NCI-H1436 treated with DMSO at 0.1 percent for 48 hours (cell line): ENCODE data around the gene ACRBP.
"Not testable (repeated sequence)": the region's sequence is repeated elsewhere in the genome, so short reads cannot be mapped to it uniquely, and the experiment has no call there.

Source experiments
- DNase-seq: peaks from one replicate; lab custom pipeline; 2025; lab: John Stamatoyannopoulos, UW

Gene ACRBP

GRCh38 chr12:6614513-6615172, 32.6 kb downstream of the ACRBP start:
- no peak for DNase-seq

GRCh38 chr12:6613776-6614512, 33.3 kb downstream of the ACRBP start:
- peak; percentile 86 for DNase-seq

- peak; percentile 86 for DNase-seq
These were observed 34.0 kb downstream of the ACRBP start for GRCh38 chr12:6613015-6613775.

DNA sequence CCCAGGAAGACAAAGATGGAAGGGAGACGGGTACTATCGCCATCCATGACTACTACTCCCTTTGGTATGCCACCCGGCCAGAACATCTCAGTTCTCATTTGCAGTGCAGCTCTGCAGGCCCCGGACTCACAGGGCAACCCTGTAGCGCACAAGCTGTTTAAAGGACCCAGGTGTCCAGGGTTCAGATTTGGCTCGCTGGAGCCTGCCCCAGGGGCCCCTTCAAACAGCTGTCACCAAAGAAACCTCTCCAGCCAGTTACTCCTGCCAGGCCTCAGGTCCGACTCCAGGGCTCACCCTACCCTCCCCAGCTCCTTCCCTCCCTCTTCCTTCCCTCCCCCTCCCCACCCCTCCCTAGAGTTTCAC, 34.6 kb downstream of the ACRBP start:
- no peak for DNase-seq

DNA sequence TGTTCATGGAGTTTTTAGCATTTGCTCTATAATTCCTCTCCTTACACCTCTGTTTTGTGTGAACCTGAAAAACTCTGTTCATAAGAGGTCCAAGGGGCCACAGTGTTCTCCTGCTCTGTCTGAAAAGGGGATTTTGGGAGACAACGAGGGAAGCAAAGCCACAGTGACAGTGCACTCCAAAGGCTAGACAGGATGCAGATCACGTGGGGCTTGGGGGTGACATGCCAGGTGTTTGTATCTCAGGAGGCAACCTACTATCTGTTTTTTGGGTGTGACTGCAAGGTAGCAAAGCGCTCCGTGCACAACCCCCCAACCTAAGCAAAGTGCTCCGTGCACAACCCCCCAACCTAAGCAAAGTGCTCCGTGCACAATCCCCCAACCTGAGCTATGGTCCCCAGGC, 35.0 kb downstream of the ACRBP start:
- DNase-seq, result no peak

DNA sequence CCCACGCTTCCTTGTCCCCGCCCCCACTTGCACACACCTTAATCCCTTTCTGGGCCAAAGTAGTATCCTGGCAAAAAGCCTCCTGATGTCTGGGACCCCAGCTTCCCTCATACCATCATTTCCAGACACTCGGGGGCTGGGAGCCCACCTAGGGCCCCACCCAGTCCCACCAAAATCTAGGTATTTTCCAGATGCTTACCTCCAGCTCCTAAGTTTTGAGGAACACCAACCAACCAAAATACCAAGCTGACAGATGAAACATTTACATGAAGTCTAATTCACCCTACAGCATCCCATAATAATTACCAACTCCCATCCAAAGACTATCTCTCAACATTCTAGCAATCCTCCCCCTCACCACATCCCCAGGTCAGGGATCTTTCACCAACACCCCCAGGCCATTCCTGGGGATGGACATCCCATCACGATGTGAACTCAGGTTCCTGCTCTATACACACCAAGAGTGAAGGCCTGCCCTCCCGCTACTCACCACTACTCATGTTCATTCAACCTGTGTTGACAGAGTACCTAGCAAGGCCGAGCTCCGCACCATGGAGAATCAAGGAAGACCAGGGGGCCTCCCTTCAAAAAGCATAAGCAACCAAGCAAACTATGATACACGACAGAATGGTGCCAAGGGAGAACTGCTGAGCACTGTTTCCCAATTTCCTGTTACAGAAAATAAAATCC, 38.5 kb downstream of the ACRBP start:
- no peak for DNase-seq

DNA sequence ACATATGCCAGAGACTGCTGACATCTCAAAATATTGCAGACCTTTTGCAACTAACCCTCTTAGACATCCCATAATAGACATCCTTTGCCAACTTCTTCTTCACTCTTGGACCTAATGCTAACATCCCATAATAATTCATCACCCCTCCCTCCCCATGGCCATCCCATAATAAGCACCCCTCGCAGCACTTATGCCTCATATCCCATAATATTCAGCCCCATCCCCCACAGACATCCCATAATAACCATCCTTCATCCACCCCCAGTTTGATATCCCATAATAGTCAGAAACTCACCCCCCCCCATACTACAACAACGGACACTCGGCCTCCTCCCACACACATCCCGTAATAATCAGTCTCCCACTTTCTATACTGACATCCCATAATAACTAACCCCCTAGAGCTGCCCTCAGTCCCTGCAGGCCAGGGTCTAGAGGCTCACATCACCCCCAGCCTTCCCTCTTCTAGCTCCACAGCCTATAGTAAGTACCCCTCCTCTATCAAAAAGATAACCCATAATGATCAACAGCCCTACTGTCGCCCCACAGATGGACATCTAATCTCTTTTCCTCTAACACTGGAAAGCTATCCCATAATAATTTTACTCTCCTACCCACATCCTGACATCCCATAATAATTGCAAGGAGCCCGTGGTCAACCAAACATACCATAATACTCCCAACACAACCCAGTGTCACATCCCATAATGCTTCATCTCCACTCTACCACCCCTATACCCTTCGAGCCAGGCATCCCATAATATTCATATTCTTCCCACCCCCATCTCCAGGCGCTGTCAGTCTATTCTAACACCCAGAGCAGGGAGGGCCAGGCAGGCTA, 39.3 kb downstream of the ACRBP start:
- peak; percentile 90 for DNase-seq

DNA sequence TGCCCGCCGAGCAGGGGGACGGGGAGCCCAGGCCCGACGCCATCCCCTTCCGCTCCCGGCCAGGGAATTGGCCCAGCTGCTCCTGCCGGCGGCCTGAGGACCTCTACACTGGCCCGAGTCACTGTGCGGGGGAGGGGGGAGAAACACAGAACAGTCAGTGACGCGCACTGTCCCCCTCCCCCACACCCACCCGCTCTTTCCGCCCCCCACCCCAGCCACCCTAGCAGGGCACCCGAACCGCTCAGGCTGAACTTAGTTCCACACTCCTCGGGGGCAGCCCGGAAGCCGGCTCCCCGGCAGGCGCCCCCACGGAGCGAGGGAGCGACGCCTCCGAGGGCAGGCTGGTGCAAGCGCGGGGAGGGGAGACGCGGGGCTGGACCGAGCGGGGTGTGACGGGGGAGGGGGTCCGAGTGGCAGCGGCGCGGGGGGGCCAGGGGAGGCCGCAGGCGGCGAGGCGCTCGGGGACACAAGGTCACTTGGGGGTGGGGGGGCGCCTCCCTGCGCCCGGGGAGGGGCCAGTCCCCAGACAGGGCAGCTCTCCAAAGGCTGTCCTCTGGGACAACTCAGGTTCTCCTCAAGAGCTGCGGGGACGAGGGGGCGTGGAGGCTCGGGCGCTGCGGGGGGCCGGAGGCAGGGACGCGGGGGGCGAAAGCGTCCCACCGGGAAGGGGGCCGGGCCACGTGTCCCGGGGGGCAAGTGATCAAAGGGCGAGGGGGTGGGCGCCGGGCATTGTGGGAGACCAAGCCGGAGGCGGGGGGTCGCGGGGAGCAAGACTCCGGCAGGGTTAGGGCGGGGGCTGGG, 40.7 kb downstream of the ACRBP start:
- no peak for DNase-seq

- no peak for DNase-seq
These were observed 41.6 kb downstream of the ACRBP start for GRCh38 chr12:6605421-6606330.

DNA sequence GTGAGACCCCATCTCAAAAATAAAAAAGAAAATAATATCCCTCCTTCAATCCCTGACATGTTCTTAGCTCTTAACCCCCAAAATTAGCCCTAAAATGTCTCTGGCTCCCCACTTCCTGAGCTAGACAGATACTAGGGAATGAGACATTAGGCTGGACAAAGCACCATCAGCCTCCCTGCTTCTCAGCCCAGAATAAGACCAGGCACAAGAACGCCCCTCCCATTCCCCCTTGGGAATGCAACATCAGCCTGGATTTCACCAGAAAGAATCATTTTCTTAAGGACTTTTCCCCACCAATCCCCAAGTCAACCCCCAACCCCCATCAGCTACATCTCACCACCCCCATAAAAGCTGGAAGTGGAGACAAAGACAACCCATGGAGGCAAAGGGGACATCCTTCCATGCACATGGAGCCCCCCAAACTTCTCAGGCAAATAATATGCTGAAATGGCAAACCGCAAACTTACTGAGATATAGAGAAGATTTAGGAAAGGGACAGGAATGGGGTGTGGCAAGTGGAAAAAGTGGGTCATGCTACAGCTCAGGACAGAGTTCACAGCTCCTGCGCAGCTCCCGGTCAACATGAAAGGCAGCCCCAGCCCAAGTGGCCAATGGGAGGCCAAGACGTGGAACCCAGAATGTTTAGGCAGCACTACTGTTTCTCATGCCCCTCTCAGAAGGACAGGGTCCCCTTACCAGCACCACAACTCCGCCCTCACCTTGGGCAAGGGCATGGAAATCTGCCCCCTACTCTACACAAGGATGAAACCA, 42.8 kb downstream of the ACRBP start:
- no peak for DNase-seq

- no peak for DNase-seq
These were observed 44.1 kb downstream of the ACRBP start for GRCh38 chr12:6603095-6603567.

GRCh38 chr12:6602526-6602925, 44.7 kb downstream of the ACRBP start:
- DNase-seq, result no peak

DNA sequence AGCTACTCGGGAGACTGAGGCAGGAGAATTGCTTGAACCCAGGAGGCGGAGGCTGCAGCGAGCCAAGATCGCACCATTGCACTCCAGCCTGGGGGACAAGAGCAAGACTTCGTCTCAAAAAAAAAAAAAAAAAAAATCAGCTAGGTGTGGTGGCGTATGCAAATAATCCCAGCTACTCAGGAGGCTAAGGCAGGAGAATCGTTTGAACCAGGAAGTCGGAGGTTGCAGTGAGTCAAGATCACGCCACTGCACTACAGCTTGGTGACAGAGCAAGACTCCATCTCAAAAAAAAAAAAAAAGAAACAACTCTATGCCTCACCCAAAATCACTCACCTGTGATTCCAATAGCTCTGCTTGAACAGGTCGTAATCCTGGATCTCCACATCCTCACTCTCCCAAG, 51.6 kb downstream of the ACRBP start:
- DNase-seq, result not testable (repeated sequence)

DNA sequence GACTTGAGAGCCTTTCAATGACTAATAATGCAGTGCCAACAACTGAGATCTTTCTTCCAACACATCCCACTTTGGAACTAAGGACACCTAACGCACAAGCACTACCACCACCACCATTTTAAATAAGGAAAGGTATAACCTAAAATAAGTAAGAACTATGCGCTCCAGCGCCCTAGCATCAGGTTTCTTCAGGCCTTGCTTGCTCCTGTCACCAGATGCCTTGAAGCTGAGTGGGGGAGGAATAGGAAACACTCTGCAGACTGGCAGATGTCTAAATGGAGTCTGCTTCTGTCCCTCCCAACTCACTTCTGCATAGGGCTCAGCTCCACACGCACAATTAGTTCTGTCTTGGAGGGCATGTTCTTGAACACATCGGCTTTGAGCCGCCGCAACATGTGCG, 55.1 kb downstream of the ACRBP start:
- DNase-seq, result no peak
